ENCODE data around the gene RPE.

The RPE gene

GRCh38 chr2:210002158-210003157 is at the start of gene RPE:
Gene RPE (plus strand): TSS chr2:210002638. CDS start chr2:210002662, 24 bp downstream.
- peak; percentile 85 to 98 for DNase-seq

- no peak for DNase-seq
Measured at GRCh38 chr2:209956271-209956670, 46.2 kb upstream of the RPE start.

GRCh38 chr2:209958016-209958415 is 44.4 kb upstream of the RPE start:
- no peak for DNase-seq

GRCh38 chr2:209960045-209960444 is 42.4 kb upstream of the RPE start:
- no peak for DNase-seq

GRCh38 chr2:209960676-209961630 is 41.5 kb upstream of the RPE start:
- peak; percentile 26 to 75 for DNase-seq

- no peak for DNase-seq
Measured at GRCh38 chr2:209965723-209966122, 36.7 kb upstream of the RPE start.

- no peak for DNase-seq
Measured at GRCh38 chr2:209969692-209970091, 32.7 kb upstream of the RPE start.

GRCh38 chr2:209970271-209970670 is 32.2 kb upstream of the RPE start:
- no peak for DNase-seq

GRCh38 chr2:209970711-209971110 is 31.7 kb upstream of the RPE start:
- DNase-seq: no peak

GRCh38 chr2:209973328-209973727 is 29.1 kb upstream of the RPE start:
- no peak for DNase-seq

- DNase-seq: no peak
Measured at GRCh38 chr2:209974576-209974975, 27.9 kb upstream of the RPE start.

GRCh38 chr2:209976698-209977385 is 25.6 kb upstream of the RPE start:
- no peak for DNase-seq

GRCh38 chr2:209977386-209978239 is 24.8 kb upstream of the RPE start:
- peak; percentile 27 to 48 for DNase-seq

GRCh38 chr2:209984291-209984690 is 18.1 kb upstream of the RPE start:
- no peak for DNase-seq

GRCh38 chr2:209985874-209986273 is 16.6 kb upstream of the RPE start:
- DNase-seq: no peak

GRCh38 chr2:209986415-209986814 is 16.0 kb upstream of the RPE start:
- no peak for DNase-seq

- no peak for DNase-seq
Measured at GRCh38 chr2:209988010-209988409, 14.4 kb upstream of the RPE start.

- DNase-seq: no peak
Measured at GRCh38 chr2:209990838-209991237, 11.6 kb upstream of the RPE start.

- no peak for DNase-seq
Measured at GRCh38 chr2:209993968-209994367, 8.5 kb upstream of the RPE start.

- DNase-seq: no peak
Measured at GRCh38 chr2:209998596-209998995, 3.8 kb upstream of the RPE start.

GRCh38 chr2:210000464-210001324 is 1.7 kb upstream of the RPE start:
- DNase-seq: no peak

Data from NCI-H526 (cell line).